HG03135 (cell line): ENCODE results near the gene CTTN.
"Not testable (repeated sequence)": the region's sequence is repeated elsewhere in the genome, so short reads cannot be mapped to it uniquely, and the experiment has no call there.

Experiments used
- ATAC-seq: cut with Tn5 transposase; IDR thresholded peaks from one replicate; pipeline ENCODE4 v1.9.1; 2021; ENCODE audit warnings: mild to moderate bottlenecking, moderate library complexity; ENCODE audit not compliant: unreplicated experiment

The CTTN gene

DNA sequence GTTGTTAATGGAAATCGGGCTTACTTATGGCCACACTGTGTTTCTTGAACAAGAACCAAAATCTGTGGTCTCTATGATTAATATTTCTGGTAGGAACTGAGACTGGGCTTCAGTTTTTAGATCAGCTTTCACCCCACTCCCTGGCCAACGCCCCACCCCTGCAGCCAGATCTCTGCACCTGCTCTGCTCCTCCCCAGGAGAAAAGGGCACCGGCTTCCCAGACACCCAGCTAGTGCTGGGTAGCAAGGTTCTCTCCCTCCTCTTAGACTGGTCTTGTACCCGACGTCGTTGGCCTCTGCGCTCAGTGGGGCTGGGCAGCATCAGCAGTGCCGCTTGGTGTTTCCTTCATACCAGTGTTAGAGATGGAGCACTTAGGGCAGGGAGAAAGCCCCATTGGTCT is 17.0 kb upstream of the CTTN start:
- no peak for ATAC-seq

DNA sequence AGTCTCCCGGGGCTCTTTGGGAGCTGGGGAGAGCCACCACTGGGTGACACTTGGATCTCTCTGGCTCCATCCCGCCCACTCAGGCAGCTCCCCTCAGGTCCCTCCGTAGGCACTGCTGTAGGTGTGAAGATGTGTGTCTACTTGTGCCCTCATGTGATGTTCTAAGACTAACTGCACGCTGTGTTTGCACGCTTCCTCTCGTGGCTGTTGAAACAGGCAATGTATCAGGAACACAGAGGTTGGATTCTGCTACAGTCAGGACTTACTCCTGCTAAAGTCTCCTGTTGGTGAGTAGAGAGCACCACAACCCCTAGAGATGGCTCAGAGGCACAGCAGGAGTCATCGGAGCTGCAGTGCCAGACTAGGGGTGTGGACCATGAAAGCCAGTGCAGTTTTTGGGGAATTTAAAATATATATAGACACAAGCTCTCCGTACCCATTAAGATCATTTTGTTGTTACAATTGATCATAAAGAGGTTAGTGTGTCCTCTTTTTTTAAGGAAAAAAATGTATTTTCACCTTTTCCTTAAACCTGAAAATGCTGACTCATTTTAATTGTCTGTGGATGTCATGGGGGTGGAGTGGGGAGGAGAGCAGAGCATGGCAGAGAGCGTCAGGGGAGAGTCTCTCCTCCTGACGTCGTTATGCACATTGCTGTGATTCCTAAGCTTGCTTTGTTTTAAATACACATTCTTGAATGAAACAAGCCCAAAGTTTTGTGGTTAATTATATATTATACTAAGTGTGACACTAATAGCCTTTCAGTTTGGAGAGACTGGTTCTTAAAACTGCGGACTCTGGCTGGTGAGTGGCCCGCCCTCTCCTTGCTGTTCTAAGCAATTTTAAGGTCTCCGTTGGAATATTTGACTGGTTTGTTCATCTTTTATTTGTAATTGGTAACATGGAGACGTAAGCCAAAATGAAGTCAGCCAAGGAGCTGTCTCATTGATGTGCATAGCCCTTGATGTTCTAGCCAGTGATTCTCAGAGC is 16.2 kb upstream of the CTTN start:
- ATAC-seq, result no peak

DNA sequence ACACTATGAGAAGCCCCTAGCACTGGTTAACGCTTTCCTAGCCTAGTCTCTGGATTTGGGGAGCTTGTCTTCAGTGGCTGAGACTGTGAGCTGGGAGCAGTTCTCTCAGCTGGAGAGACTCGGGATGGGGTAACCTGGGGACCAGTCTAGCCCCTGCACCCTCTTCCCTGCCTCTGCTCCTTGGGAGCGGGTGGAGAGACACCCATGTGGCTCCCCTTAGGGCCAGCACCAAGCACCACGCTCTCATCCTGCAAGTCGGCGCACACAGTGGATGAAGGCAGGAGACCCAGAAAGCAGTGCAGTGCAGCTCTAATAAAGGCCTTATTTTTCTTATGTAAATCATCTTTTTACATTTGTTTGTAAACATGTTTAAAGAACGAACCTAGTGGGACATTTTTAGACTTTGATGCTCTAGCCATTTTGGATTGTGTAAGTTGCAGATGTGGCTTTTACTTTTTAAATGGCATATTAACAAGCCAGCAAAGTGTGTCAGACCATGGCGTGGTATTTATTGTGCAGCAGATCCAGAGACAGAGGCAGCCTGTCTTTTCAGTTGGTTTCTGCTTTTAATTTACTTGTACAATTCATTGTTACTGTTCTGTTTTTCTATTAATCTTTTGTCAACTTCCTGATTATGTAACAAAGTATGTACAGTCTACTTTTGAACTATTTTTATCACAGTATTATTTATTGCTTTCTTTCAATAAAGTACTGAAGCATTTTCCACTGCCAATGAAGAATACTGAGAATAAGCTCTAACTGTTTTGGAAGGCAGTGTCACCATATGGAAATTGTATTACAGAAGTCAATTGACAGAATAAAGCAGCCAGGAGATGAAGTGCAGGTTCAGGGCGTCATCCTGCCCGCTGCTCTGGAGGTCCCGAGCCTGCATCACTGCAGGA is 14.4 kb upstream of the CTTN start:
- no peak for ATAC-seq

DNA sequence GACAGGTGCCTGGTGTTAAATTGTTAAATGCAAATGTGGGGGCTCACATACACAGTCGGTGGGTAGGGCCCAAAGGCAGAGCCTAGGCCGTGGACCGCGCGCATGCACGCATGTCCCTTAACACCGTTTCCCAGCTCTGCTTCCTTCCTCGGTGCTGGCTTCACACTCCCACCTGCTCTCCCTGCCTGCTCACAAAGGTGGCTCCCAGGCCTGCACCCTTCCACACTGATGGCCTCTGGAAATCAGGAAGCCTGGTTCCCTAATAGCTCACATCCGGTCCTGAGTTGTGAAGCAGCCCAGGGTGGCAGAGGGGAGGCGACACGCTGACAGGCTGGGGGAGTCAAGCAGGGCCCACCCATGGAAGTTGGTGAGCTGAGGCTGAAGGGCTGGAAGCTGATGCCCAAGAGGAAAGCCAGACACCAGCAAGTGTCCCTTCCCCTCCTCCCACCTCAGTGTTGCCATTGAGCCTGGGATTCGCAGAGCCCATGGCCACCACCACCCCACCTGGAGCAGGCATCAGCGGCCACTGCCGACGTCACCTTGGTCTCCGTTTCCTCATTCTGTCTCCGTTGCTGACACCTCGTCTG is 13.7 kb upstream of the CTTN start:
- no peak for ATAC-seq

DNA sequence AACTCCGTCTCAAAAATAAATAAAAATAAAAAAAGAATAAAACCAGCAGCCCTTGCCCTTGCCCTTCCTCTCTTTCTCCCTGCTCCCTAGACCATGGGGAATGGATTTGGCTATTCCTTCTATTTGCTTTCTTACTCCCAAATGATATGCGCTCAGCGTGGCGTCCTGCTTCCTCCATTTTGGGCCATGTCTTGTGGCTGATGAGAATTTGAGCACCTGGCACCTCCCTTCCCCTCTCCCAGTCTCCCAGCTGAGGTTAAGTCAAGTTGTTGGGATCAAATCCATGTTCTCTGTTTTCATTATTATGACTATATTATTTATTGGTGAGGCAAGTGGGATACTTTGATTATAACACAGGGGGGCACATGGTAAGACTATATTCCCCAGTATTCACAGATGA is 10.8 kb upstream of the CTTN start:
- ATAC-seq, result no peak

DNA sequence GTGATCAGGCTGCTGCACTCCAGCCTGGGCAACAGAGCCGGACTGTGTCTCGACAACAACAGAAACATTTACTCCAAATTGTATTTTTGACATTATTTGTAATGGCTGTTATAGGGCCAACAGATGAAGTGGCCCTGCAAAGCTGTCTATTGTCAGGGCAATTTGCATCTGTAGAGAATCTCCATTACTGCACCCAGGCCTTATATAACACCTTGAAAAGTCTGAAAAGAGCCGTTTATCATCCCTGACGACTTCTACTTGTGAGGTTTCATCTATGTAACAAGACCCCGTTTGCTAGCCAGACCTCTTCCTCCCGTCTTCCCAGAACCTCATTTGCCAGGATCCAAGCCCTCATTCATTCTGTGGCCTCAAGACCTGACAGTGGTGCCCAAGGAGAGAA is 9.1 kb upstream of the CTTN start:
- ATAC-seq, result no peak

DNA sequence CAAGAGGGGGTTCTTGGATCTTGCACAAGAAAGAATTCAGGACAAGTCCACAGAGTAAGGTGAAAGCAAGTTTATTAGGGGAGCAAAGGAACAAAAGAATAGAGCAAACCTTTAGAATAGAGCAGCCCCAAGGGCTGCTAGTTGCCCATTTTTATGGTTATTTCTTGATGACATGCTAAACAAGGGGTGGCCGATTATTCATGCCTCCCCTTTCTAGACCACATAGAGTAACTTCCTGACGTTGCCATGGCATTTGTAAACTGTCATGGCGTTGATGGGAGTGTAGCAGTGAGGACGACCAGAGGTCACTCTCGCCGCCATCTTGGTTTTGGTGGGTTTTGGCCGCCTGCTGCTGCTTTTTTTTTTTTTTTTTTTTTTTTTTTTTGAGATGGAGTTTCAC is 7.4 kb upstream of the CTTN start:
- not testable (repeated sequence) for ATAC-seq

DNA sequence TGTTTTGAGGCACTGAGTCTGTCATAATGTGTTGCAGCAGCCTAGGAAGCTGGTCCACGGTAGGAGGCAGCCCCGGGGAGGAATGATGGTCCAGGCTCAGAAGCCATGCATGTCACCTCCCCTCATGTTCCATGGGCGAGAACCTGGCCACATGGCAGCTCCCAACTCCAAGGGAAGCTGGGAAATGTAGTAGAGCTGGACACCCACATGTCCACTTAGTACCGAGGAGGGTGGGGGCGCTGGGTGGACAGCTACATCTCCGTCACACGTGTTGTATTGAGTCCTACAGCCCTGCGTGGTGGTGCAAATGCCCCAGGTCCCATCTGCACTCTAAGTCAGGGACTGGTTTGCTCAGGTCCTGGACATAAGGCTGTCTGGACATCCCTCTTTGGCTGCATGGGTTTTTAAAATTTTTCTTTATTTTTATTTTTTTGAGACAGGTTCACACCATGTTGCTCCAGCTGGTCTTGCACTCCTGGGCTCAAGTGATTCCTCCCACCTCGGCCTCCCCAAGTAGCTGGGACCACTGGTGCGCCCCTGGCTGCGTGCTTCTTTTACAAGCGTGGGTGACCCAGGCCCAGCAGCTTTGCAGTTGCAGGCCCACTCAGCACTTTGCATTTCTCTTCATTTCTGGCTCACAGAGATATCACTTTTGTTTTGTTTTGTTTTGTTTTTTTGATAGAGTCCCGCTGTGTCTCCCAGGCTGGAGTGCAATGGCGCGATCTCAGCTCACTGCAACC is 3.9 kb upstream of the CTTN start:
- ATAC-seq, result no peak

DNA sequence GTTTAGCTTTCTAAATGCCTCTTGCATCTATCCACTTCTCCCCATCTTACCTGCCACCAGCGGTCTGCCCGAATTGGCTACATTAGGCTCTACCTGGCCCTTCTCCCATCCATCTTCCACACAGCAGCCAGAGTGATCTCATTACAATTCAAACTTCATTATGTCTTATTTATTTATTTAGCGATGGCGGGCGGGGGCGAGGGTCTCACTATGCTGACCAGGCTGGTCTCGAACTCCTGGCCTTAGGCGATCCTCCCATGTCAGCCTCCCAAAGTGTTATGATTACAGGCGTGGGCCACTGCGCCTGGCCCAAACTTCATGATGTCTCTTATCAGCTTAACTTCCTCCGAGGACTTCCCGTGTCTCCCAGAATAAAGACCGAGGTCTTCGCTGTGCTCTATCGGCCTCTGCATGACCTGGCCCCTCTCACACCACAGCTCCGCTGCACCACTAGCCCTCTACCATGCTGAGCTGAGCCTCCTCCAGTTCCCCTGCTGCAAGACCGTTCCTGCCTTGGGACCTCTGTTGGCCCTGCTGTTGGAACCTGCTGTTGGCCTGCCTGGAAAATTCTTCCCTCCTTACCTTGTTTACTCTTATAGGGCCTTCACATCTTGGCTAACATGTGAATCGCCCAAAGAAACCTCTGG is 870 bp upstream of the CTTN start:
- no peak for ATAC-seq

DNA sequence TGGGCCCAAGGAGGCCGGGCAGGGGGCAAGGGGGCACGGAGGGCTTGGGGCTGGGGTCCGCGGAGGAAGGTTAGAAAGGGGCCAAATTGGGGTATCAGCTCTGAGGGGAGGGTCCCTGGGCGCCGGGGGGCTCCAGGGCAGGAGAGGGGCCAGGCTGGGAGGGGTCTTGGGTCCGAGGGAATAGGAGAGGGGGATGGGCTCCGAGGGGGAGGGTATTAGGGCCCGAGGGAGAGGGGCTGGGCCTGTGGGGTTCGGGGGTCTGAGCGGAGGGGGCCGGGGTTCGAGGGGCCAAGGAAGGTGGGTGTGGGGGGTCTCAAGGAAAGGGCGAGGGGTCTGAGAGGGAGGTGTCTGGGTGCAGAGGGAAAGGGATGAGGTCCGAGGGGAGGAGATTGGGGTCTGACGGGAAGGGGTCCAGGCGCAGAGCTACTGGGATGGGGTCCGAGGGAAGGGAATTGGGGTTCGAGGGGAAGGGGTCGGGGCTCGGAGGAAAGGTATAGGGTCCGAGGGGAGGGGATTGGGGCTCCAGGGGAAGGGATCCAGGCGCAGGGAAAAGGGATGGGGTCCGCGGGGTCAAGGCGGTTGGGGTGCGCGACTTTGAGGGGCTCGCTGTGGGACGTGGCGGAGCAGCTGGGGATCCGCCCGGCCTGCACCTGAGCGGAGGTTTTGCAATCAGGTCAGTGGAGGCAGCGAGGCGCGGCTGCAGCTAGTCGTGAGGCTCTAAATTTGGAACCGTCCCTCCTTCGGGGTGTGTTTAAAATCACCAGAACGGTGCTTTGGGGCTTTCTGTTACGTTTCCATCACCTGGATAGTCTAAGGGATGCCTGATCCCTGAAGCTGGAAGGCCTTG is 728 bp downstream of the CTTN start:
- ATAC-seq, result no peak

DNA sequence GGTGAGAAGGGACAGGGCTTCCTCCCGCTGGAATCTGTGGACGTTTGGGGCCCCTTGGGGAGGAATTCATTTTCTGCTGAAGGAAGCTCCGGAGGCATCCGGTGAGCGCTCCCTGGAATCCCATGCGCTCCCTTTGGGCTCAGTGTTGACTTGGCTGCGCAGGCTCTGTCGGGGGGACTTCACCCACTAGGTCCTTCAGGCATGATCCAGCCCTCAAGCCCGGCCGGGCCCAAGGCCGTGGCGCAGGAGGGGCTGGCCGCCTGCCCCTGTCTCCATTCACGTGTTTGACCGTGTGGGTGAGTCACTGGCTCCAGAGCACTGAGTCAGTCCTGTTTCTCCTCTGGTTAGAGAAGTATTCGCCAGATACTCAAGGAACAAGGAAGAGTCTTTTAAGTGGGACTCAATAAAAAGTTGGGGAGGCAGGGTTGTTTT is 1.4 kb downstream of the CTTN start:
- no peak for ATAC-seq

DNA sequence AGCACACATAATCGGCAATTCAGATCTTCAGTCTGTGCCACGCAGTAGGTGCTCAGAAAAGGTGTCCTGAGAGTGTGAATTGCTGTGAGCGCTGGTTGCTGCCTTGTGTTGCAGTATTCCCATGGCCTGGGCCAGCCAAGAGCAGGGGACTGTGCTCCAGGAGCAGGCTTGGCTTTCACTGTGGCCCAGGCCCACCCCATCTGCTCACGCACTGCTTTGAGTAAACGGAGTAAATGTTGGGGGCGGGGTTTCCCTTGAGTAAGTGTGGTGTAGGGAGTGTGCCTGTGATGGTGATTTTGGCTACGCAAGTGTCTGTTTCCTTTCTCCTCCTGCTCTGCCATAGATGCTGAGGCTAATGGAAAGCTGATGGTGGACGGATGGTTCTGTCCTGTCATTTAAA is 2.3 kb downstream of the CTTN start:
- no peak for ATAC-seq

DNA sequence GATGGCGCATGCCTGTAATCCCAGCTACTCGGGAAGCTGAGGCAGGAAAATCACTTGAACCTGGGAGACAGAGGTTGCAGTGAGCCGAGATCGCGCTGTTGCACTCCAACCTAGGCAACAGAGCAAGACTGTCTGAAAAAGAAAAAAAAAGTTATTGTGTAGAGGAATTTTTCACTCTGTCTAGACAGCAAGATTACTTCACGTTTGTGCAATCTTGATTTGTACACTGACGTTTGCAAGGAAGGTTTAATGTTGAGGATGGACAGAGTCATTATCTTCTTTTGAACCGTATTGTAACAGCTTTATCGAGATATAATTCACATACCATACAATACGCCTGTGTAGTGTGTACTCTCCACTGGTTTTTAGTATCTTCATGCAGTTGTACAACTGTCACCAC is 3.7 kb downstream of the CTTN start:
- no peak for ATAC-seq

DNA sequence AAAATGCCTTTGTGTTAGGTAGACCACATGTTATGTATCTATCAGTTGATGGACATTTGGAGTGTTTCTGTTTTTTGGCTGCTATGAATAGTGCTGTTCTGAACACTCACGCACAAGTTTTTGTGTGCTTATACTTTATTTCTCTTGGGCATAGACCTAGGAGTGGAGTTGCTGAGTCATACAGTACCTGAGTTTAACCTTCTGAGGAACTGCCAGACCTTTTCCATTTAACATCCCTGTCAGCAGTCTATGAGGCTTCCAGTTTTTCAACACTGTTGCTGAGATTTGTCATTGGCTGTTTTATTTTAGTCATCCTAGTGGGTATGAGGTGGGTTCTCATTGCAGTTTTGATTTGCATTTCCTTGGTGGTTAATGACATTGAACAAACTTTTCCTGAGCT is 4.4 kb downstream of the CTTN start:
- ATAC-seq, result no peak

DNA sequence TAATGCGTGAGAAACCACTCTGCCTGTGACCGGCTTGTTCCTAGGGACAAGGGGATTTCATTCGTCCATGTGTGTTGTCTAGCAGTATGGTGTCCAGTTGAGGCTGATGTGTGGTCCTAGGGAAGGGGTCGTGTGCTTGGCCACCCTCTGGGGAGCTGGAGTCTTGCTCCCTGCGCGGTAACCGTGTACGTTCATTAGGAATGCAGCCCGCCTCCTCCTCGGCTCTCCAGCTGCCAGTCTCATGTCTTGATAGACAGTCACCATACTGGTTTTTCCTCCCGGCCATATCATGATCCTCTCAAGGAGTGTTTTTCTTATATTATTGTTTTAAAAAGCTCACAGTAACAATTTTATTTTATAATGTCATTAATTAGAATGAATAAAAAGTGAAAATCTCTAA is 5.9 kb downstream of the CTTN start:
- no peak for ATAC-seq

DNA sequence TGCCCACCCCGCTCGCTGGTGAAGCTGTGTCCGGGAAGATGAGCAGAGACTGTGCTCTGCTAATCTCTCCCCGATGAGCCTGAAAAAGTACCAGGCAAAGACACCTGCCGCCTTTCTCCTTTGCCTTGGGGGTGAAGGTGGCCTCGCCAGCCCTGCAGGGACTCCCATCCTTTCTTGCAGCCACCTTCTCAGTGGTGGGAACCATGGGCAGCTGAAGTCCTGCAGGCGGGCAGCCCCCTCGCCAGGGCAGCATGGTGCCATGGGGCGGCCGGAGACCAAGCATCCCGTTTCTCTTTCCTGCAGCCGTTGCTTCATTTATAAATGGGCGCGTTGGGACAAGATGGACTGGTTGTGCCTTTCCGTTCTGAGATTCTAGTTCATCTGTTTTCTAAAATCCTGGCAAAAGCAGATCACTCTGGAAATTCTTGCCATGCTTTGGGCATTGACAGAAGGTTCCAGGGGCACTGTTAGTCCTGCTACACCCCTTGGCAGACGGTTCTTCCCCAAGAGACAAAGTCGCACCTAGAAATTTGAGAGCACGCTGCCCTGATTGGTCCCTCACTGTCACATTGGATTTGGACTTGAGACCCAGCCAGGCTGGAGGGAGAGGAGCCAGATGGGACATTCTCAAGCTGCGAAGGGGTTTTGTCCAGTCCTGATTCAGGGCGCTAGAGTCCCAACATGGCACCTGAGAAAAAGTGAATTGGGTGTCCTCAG is 7.5 kb downstream of the CTTN start:
- ATAC-seq, result no peak

DNA sequence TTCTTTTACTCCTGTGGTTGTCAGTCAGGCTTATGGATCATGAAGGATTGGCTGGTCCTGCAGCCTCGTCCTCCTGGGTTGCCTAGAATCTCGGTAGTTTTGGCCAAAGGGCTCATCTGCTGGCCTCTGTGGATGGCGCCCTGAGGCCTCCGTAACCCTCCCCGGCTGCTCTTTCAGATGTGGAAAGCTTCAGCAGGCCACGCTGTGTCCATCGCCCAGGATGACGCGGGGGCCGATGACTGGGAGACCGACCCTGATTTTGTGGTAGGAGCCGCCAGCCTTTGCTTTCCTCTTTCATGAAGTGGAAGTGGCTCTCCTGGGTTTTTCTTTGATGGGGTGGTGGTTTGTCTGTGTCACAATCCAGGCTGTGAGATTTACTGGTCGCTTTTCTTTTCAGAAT is 8.8 kb downstream of the CTTN start:
- no peak for ATAC-seq

DNA sequence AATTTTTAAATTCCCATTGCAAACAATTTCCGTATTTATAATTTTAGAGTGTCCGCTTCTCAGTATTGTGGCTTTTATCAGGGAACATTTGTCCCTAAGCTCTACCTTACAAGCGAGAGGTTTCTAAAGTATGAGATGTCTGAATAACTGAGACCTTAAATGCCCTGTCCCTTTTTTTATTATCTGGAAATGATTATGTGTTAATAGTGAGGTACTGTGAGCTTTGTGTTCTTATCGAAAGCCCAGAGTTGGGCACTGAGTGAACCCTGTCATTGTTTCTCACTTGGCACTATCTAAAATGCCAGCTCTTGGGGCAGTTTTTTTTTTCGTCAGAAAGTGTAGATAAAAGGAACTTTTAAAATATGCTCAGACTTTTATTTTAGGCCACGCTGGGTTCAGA is 9.5 kb downstream of the CTTN start:
- ATAC-seq, result no peak

DNA sequence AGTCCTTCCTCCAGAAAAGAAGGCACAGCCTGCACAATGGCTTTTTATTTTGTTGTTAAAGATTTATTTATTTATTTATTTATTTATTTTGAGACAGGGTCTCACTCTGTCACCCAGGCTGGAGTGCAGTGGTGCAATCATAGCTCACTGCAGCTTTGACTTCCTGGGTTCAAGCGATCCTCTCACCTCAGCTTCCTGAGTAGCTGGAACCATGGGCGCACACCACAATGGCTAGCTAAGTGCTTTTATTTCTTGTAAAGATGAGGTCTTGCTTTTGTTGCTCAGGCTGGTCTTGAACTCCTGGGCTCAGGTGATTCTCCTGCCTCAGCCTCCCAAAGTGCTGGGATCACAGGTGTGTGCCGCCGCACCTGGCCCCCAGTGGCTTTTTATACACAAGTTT is 10.0 kb downstream of the CTTN start:
- ATAC-seq, result not testable (repeated sequence)
